Fibroblast of lung (primary cell): ENCODE measurements around the gene CLNK. TPM values are rescaled to one million over a fixed set of nuclear protein-coding genes. Genes with fewer than 3 reads are reported as not detected.

ENCODE experiments used
- DNase-seq, 2 donors: peaks; one replicate each; pipeline versions ENCODE4 v3.0.0 to v3.0.0-alpha.2; 2010; ENCODE audit warnings: low read depth in 2 of 2
- H2AFZ ChIP-seq: 2 replicates; pipeline ENCODE4 v1.5.1; 2012; ENCODE audit warnings: low read length, control low read depth, inconsistent platforms
- H3K27ac ChIP-seq: 2 replicates; pipeline ENCODE4 v1.5.1; 2011; ENCODE audit warnings: low read length, control low read depth; ENCODE audit not compliant: insufficient read depth
- H3K27me3 ChIP-seq: 2 replicates; pipeline ENCODE4 v1.5.1; 2011; ENCODE audit warnings: mild to moderate bottlenecking, low read length; ENCODE audit not compliant: control insufficient read depth, insufficient read depth
- H3K36me3 ChIP-seq: 2 replicates; pipeline ENCODE4 v1.5.1; 2011; ENCODE audit warnings: low read length; ENCODE audit not compliant: control insufficient read depth, insufficient read depth
- H3K4me1 ChIP-seq: 2 replicates; pipeline ENCODE4 v1.5.1; 2011; ENCODE audit warnings: low read length; ENCODE audit not compliant: control insufficient read depth, insufficient read depth; ENCODE audit errors: extremely low read depth
- H3K4me2 ChIP-seq: 2 replicates; pipeline ENCODE4 v1.5.1; 2011; ENCODE audit warnings: low read length, control low read depth; ENCODE audit not compliant: insufficient read depth; ENCODE audit errors: extremely low read depth
- H3K4me3 ChIP-seq, 4 experiments: fragments of 200-600 bp in 1 of 4; sonication (generic) in 1 of 4; replicated peaks in 1 of 4; 2 replicates each; pipeline ENCODE4 v1.5.1; 2011 to 2016; ENCODE audit warnings: low read length in 4 of 4, low read depth in 3 of 4, mild to moderate bottlenecking in 3 of 4, control low read depth in 2 of 4, inconsistent platforms in 1 of 4, mixed read lengths in 1 of 4; ENCODE audit not compliant: insufficient read depth in 1 of 4; ENCODE audit errors: control extremely low read depth in 1 of 4
- H3K79me2 ChIP-seq: 2 replicates; pipeline ENCODE4 v1.5.1; 2012; ENCODE audit warnings: mild to moderate bottlenecking, low read length, inconsistent platforms; ENCODE audit not compliant: control insufficient read depth, insufficient read depth
- H3K9ac ChIP-seq: 2 replicates; pipeline ENCODE4 v1.5.1; 2011; ENCODE audit warnings: mild to moderate bottlenecking, low read length, control low read depth; ENCODE audit not compliant: insufficient read depth
- H3K9me3 ChIP-seq: 2 replicates; pipeline ENCODE4 v1.5.1; 2012; ENCODE audit warnings: low read depth, low read length; ENCODE audit not compliant: control insufficient read depth, insufficient read depth
- H4K20me1 ChIP-seq: 2 replicates; pipeline ENCODE4 v1.5.1; 2011; ENCODE audit warnings: low read length; ENCODE audit not compliant: control insufficient read depth, insufficient read depth; ENCODE audit errors: extremely low read depth
- CTCF ChIP-seq, 2 donors: IDR thresholded peaks in 1 of 2; conservative IDR thresholded peaks in 1 of 2; 1 replicate in 1 of 2; 2 replicates in 1 of 2; pipeline ENCODE4 v1.5.1; 2011 to 2012; ENCODE audit warnings: low read length in 2 of 2, control low read depth in 1 of 2, inconsistent platforms in 1 of 2, low read depth in 1 of 2, mild to moderate bottlenecking in 1 of 2
- EZH2 ChIP-seq: IDR thresholded peaks from 2 replicates; pipeline ENCODE4 v1.5.1; 2012; ENCODE audit warnings: low read length, control low read depth, mild to moderate bottlenecking; ENCODE audit errors: missing control alignments
- polyA plus RNA-seq, 2 donors: library from polyadenylated mRNA; depleted of rRNA in 1 of 2; stranded (reverse) in 1 of 2; unstranded in 1 of 2; fragments of >200 nt; gene quantifications; 2 replicates each; pipeline ENCODE4 v1.2.1, GENCODE V29; 2011 to 2012; ENCODE audit warnings: missing spikeins in 1 of 2
- total RNA-seq: library from RNA; depleted of rRNA; stranded (reverse); fragments of >200 nt; gene quantifications from 2 replicates; pipeline ENCODE4 v1.2.1, GENCODE V29; 2014

CLNK gene
- total and polyA plus RNA-seq, 2 donors (not counting 1 experiment from before 2014, with no cell fraction given): not detected

GRCh38 chr4:10728016-10728415, 43.4 kb upstream of the CLNK start:
- Histone ChIP-seq H3K4me2 (no peak overlapping the region), H2AFZ (no peak overlapping the region), H3K27ac (no peak overlapping the region), H3K79me2 (no peaks in the 10 kb centered on the region), H3K9ac (no peak overlapping the region), H3K4me1 (no peaks in the 10 kb centered on the region), H4K20me1 (no peaks in the 10 kb centered on the region), H3K4me3 (no peak overlapping the region), H3K36me3 (no peaks in the 10 kb centered on the region), H3K27me3 (no peaks in the 10 kb centered on the region), H3K9me3 (no peaks in the 10 kb centered on the region)
- DNase-seq: no peak
- TF ChIP-seq CTCF (conservative IDR thresholded peaks at IDR 0.05 in 1 of 2, IDR thresholded peaks at IDR 0.05 in 1 of 2; ENCODE audit: low read depth in 1 of 2, low read length in 2 of 2) (no peak), EZH2 (no peak)

DNA sequence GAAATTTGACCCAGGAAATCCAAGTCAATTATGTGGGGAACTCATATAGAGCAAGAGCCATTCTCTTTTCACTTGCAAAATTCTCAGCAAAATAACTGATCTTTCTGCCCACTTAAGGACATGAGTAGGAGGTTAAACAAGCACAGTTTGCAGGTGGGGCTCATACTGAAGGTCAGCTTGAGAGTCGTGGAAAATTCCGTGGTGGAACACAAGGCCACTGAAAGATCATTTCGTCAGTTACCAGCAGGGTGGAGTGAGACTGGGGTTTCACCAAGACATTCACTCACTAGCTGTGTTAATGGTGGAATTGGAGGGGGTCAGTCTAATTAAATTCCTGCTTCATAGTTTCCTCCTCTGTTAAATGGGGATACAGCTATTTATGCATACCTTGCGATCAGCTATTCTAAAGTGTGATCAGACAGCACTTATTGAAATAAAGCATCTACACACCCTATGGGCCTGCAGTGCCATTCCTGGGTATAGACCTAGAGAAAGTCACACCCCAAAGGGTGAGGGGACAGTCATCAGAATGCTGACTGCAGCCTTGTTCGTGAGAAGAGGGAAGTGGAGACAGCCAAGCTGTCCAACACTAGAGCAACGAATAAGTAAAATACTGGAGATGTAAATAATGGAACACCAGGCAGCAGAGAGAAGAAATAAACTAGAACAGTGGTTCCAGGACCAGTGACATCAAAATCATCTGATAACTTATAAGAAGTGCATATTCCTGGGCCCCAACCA, 42.7 kb upstream of the CLNK start:
- TF ChIP-seq EZH2 (no peak), CTCF (conservative IDR thresholded peaks at IDR 0.05 in 1 of 2, IDR thresholded peaks at IDR 0.05 in 1 of 2; ENCODE audit: low read depth in 1 of 2, low read length in 2 of 2) (no peak)
- Histone ChIP-seq H3K4me3 (no peak overlapping the region), H2AFZ (no peak overlapping the region), H3K4me1 (no peaks in the 10 kb centered on the region), H3K79me2 (no peaks in the 10 kb centered on the region), H3K9me3 (no peaks in the 10 kb centered on the region), H3K27ac (no peak overlapping the region), H3K4me2 (no peak overlapping the region), H4K20me1 (no peaks in the 10 kb centered on the region), H3K36me3 (no peaks in the 10 kb centered on the region), H3K9ac (no peak overlapping the region), H3K27me3 (no peaks in the 10 kb centered on the region)
- DNase-seq: no peak

DNA sequence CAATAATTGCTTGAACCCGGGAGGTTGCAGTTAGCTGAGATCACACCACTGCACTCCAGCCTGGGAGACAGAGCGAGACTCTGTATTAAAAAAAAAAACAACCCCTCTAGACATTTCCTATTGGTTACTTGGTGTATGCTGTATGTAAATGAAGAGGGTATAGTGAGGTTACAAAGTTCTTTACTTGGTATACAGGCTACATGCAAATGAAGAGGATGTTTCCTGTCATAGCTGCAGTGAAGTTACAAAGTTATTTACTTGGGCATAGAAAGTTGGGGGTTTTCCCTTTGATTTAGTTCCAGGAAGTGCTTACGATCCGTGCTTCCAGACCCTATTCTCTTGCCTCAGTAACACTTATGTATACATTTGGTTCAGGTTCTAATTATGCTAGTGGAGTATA, 38.4 kb upstream of the CLNK start:
- H3K9ac ChIP-seq: no peak overlapping the region
- H3K9me3 ChIP-seq: no peaks in the 10 kb centered on the region
- no peak overlapping the region for H2AFZ ChIP-seq
- no peak overlapping the region for H3K27ac ChIP-seq
- no peaks in the 10 kb centered on the region for H3K4me1 ChIP-seq
- H3K4me3 ChIP-seq: no peak overlapping the region
- DNase-seq: no peak
- H3K27me3 ChIP-seq: no peaks in the 10 kb centered on the region
- no peaks in the 10 kb centered on the region for H3K36me3 ChIP-seq
- TF ChIP-seq EZH2 (no peak), CTCF (conservative IDR thresholded peaks at IDR 0.05 in 1 of 2, IDR thresholded peaks at IDR 0.05 in 1 of 2; ENCODE audit: low read depth in 1 of 2, low read length in 2 of 2) (no peak)
- H3K4me2 ChIP-seq: no peak overlapping the region
- no peaks in the 10 kb centered on the region for H3K79me2 ChIP-seq
- no peaks in the 10 kb centered on the region for H4K20me1 ChIP-seq
